Kidney (tissue), 14 donors: Measurements from ENCODE around the gene YPEL1. TPM values are rescaled to one million over a fixed set of nuclear protein-coding genes. Genes with fewer than 3 reads are reported as not detected.

ENCODE experiments used
- DNase-seq, 5 donors: peaks; one replicate each; pipeline ENCODE4 v3.0.0-alpha.2; 2013 to 2020
- FAIRE-seq: peaks from 2 replicates; lab custom pipeline; 2012; peaks lifted over from hg19 to GRCh38; lab: Jason Lieb, UNC
- H3K27ac ChIP-seq, 2 donors: one replicate each; pipeline ENCODE4 v1.7.0; 2013; ENCODE audit warnings: low read depth in 2 of 2, low read length in 2 of 2, inconsistent platforms in 1 of 2
- H3K27me3 ChIP-seq: one replicate; pipeline ENCODE4 v1.7.1; 2013; ENCODE audit warnings: low read length, inconsistent platforms; ENCODE audit not compliant: control insufficient read depth, insufficient read depth
- H3K36me3 ChIP-seq, 3 donors: one replicate each; pipeline versions ENCODE4 v1.7.0 to v1.7.1; 2013; ENCODE audit warnings: low read length in 3 of 3, control low read depth in 1 of 3, inconsistent platforms in 1 of 3; ENCODE audit not compliant: insufficient read depth in 3 of 3, control insufficient read depth in 2 of 3
- H3K4me1 ChIP-seq, 3 donors: one replicate each; pipeline versions ENCODE4 v1.7.0 to v1.7.1; 2013; ENCODE audit warnings: low read length in 3 of 3, inconsistent platforms in 1 of 3, low read depth in 1 of 3; ENCODE audit not compliant: control insufficient read depth in 2 of 3, insufficient read depth in 2 of 3
- H3K4me3 ChIP-seq, 3 donors: one replicate each; pipeline versions ENCODE4 v1.7.0 to v1.8.1; 2013; ENCODE audit warnings: low read length in 3 of 3, control low read depth in 1 of 3, inconsistent platforms in 1 of 3
- H3K9ac ChIP-seq, 3 donors: one replicate each; pipeline versions ENCODE4 v1.7.0 to v1.7.1; 2013; ENCODE audit warnings: low read length in 3 of 3, control low read depth in 1 of 3, inconsistent platforms in 1 of 3
- H3K9me3 ChIP-seq, 3 donors: one replicate each; pipeline versions ENCODE4 v1.7.0 to v1.7.1; 2013; ENCODE audit warnings: low read length in 3 of 3, control low read depth in 1 of 3, inconsistent platforms in 1 of 3; ENCODE audit not compliant: control insufficient read depth in 2 of 3, insufficient read depth in 1 of 3
- CTCF ChIP-seq: IDR thresholded peaks from 3 replicates; pipeline ENCODE4 v1.5.1; 2012; ENCODE audit warnings: mild to moderate bottlenecking, moderate library complexity, borderline replicate concordance; ENCODE audit not compliant: insufficient read depth; ENCODE audit errors: extremely low read depth
- intact Hi-C: fragments of 100-400 bp; cut with DNase I; formaldehyde crosslinking; loops from one replicate; pipeline ENCODE4 v1.11.1; 2022
- polyA plus RNA-seq: library from polyadenylated mRNA; stranded (reverse); fragments of 350-450 nt; fragmentation: Illumina TruSeq; extraction: RNeasy Lipid Tissue Mini Kit (QIAGEN cat#74804); gene quantifications from one replicate; pipeline ENCODE4 v1.2.3, GENCODE V29; 2014; ENCODE audit warnings: low read depth, low replicate concordance; ENCODE audit not compliant: insufficient read depth
- total RNA-seq: library from RNA; stranded (reverse); fragmentation: NEBNext Ultra II Directional; extraction: Animal tissue kit (Norgen Biotek cat#: 25700); gene quantifications from one replicate; pipeline ENCODE4 v1.2.1, GENCODE V29; 2021
- donor health status: control.
- donor health status: control.
- donor health status: control.
- donor health status: control.
- donor health status: control.
- donor health status: DM: yes; HTN: yes; CAD: no.
- donor health status: Normal renal cell carcinoma (clear cell type).

Gene YPEL1
- total and polyA plus RNA-seq, 2 donors from 2014 or later: 2.2 to 6.1 TPM

DNA sequence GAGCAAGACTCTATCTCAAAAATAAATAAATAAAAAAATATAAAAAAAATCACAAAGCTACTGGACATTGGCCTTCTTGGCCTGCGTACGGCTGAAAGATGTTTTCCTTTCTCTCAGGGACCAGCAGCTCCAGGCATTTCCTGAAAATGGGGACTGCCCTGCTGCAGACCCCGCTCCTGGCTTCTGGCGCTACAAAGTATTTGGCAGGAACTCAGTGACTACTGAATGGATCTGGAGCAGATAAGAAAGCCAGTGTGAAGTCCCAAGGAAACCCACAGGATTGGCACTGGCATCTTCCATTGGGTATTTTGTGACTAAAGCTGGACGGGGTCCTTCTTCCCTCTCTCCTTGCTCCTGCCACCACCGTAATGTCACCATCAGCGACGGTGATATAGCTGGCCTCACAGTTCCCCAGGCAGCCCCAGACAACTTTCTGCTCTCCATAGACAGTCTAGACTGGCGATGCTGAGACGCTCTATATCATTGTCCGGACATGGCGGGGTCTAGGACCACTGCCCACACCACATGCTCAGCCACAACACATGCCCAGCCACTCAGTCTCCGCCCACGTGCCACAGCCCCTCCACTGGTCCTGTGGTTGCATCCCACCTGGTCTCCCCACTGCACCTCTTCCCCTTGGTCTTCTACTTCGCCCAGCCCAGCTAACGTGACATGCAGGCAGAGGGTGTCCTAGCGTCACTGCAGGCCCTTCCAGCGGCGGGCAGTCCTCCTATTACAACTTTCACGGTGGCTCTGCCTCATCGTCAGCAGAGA is 22.7 kb upstream of the YPEL1 start:
- Histone ChIP-seq H3K27ac (no peak overlapping the region), H3K27me3 (no peaks in the 10 kb centered on the region), H3K9me3 (no peaks in the 10 kb centered on the region), H3K4me3 (no peak overlapping the region), H3K36me3 (peaks cover 0 to 17% (median 15%) of the 10 kb centered on the region in 3 donors), H3K9ac (no peak overlapping the region), H3K4me1 (peaks cover 0 to 2% (median 0%) of the 10 kb centered on the region in 3 donors)
- DNase-seq: no peak
- FAIRE-seq: no peak
- intact Hi-C loops: no loop called here
- TF ChIP-seq CTCF: no peak

DNA sequence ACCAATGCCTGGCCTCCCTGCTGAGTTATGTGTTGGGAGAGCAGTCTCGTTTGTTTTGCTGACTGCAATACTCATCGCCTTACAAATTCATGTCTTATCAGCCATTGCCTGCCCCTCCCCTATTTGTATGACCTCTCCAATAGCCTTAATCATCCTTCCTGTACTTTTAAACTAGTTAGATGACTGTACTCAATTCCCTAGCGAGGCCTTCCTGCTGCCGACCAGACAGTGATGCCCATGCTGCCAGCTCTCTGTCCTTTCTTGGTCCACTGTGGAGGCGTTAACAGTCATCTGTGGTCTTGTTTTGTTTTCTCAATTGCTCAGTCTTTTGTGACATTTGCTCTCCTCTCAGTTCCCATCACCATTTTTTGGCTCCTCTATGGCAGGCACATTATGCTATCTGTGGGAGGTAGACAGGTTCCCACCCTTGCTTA is 20.3 kb upstream of the YPEL1 start:
- H3K4me1 ChIP-seq: peaks cover 0 to 2% (median 0%) of the 10 kb centered on the region in 3 donors
- no peak for TF ChIP-seq CTCF

DNA sequence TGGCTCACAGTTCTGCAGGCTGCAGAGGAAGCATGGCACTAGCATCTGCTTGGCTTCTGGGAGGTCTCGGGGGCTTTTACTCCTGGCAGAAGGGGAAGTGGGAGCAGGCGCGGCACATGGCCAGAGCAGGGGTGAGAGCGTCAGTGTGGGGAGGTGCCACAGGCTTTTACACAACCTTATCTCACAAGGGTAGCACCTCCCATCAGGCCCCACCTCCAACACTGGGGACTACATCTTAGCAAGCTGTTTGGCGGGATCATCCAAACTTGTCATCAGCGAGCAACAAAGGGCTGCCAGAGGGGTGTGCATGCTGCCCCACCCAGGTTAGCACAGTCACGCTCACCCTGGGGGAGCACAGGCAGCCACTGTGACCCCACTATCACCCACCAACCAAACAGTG is 18.9 kb upstream of the YPEL1 start:
- FAIRE-seq (no peak), DNase-seq (no peak)
- Histone ChIP-seq H3K27ac (no peak overlapping the region), H3K9ac (no peak overlapping the region), H3K4me1 (peaks cover 0 to 2% (median 0%) of the 10 kb centered on the region in 3 donors), H3K4me3 (peak overlapping the region in 1 of 3 donors; percentile 3), H3K9me3 (no peaks in the 10 kb centered on the region), H3K27me3 (no peaks in the 10 kb centered on the region), H3K36me3 (peaks cover 0 to 2% (median 0%) of the 10 kb centered on the region in 3 donors)
- intact Hi-C loops: no loop called here
- no peak for TF ChIP-seq CTCF

More for the DNA sequence above, 20.3 kb upstream of the YPEL1 start:
- intact Hi-C loops: no loop called here
- Histone ChIP-seq H3K4me3 (no peak overlapping the region), H3K27me3 (no peaks in the 10 kb centered on the region), H3K9me3 (no peaks in the 10 kb centered on the region), H3K27ac (no peak overlapping the region), H3K9ac (no peak overlapping the region), H3K36me3 (peaks cover 0 to 2% (median 0%) of the 10 kb centered on the region in 3 donors)
- no peak for DNase-seq
- FAIRE-seq: no peak
